ENCODE data around the gene NUTM2B. TPM values are rescaled to one million over a fixed set of nuclear protein-coding genes. Genes with fewer than 3 reads are reported as not detected.
A peak's percentile ranks its signal among the peaks of the same experiment; 100 is the strongest.
"Not testable (repeated sequence)": the region's sequence is repeated elsewhere in the genome, so short reads cannot be mapped to it uniquely, and the experiment has no call there.

NUTM2B gene
- total and polyA plus RNA-seq, 10 of the 15 experiments (the other 5 are each of a cell fraction or from before 2014, with no cell fraction given): 0.06 to 0.28 (median 0.13) TPM; not detected in 6

DNA sequence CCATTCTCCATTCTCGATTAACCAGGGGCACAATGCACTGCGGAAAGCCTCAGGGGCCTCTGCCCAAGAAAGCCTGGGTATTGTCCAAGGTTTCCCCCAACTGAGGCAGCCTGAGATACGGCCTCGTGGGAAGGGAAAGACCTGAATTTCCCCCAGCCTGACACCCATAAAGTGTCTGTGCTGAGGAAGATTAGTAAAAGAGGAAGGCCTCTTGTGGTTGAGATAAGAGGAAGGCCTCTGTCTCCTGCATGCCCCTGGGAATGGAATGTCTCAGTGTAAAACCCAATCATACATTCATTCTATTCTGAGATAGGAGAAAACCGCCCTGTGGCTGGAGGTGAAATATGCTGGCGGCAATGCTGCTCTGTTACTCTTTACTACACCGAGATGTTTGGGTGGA, 41.8 kb downstream of the NUTM2B start:
- POLR2A ChIA-PET; H4K20me1 ChIP-seq (ENCODE audit: control insufficient read depth, insufficient read depth); H3K4me2 ChIP-seq (ENCODE audit: control insufficient read depth, insufficient read depth); H3K27ac ChIP-seq (ENCODE audit: control insufficient read depth, insufficient read depth); H3K27me3 ChIP-seq (replicated peaks in 1 of 2; ENCODE audit: control insufficient read depth in 2 of 2, insufficient read depth in 2 of 2, low read length in 1 of 2); in situ Hi-C loops (cut with MboI); H3K9ac ChIP-seq (ENCODE audit: control insufficient read depth, insufficient read depth, low read length); H3K36me3 ChIP-seq (ENCODE audit: control insufficient read depth in 2 of 2, insufficient read depth in 2 of 2, low read length in 1 of 2); FAIRE-seq; H2AFZ ChIP-seq (ENCODE audit: control insufficient read depth, low read depth, low read length); RAD21 ChIA-PET (ENCODE audit: unreplicated experiment); ATAC-seq; CTCF ChIA-PET; BruUV-seq (replicated peaks); intact Hi-C loops (cut with micrococcal nuclease; ENCODE audit: unreplicated experiment); H3K79me2 ChIP-seq (ENCODE audit: control insufficient read depth, insufficient read depth, low read length); SMC1A ChIA-PET (ENCODE audit: uncharacterized antibody, unreplicated experiment); H3K4me1 ChIP-seq (ENCODE audit: control insufficient read depth, insufficient read depth, low read length); H3K4me3 ChIP-seq; H3K9me3 ChIP-seq (replicated peaks; ENCODE audit: control insufficient read depth, insufficient read depth, low read length): not testable (repeated sequence)
- WGBS (ENCODE audit: insufficient coverage, insufficient replicate concordance, low lambda C conversion rate, missing lambda C conversion rate): 50% methylated on average over 2 of the region's 7 CpGs
- TF ChIP-seq MEF2B (IDR thresholded peaks at IDR 0.05; ENCODE audit: partially characterized antibody, poor library complexity, severe bottlenecking): peak; percentile 24
- DNase-seq (ENCODE audit: low read depth, low spot score): peak; percentile 0

DNA sequence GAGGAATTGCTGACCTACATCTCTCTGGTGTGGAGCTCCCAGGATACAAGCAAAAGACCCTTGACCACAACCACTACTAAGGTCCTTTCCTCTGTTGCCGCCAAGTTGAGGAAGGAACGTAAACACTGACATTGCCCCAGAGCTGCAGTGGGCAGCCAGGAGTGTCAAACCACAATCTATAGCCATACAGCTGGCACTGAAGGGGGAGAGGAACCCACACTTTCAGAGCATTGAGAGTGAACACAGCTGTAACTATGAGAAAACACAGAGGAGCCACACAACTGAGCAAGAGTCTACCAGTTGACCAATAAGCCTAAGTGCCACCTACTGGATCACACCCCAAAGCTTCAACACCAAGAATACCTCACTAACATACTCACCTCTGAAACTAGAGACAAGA, 45.5 kb downstream of the NUTM2B start:
- H3K9ac ChIP-seq (ENCODE audit: control insufficient read depth, insufficient read depth, low read length); H3K27ac ChIP-seq (ENCODE audit: control insufficient read depth, insufficient read depth); CTCF ChIA-PET; FAIRE-seq; BruUV-seq (replicated peaks); intact Hi-C loops (cut with micrococcal nuclease; ENCODE audit: unreplicated experiment); ATAC-seq; H3K4me3 ChIP-seq; H3K79me2 ChIP-seq (ENCODE audit: control insufficient read depth, insufficient read depth, low read length); H3K4me2 ChIP-seq (ENCODE audit: control insufficient read depth, insufficient read depth); H3K36me3 ChIP-seq (ENCODE audit: control insufficient read depth in 2 of 2, insufficient read depth in 2 of 2, low read length in 1 of 2); SMC1A ChIA-PET (ENCODE audit: uncharacterized antibody, unreplicated experiment); H4K20me1 ChIP-seq (ENCODE audit: control insufficient read depth, insufficient read depth); H3K27me3 ChIP-seq (replicated peaks in 1 of 2; ENCODE audit: control insufficient read depth in 2 of 2, insufficient read depth in 2 of 2, low read length in 1 of 2); POLR2A ChIA-PET; H3K9me3 ChIP-seq (replicated peaks; ENCODE audit: control insufficient read depth, insufficient read depth, low read length); in situ Hi-C loops (cut with MboI); H3K4me1 ChIP-seq (ENCODE audit: control insufficient read depth, insufficient read depth, low read length); RAD21 ChIA-PET (ENCODE audit: unreplicated experiment); H2AFZ ChIP-seq (ENCODE audit: control insufficient read depth, low read depth, low read length): not testable (repeated sequence)
- WGBS (ENCODE audit: insufficient coverage, insufficient replicate concordance, low lambda C conversion rate, missing lambda C conversion rate): 88% methylated on average over 2 of the region's 2 CpGs
- DNase-seq (ENCODE audit: low read depth, low spot score): peak; percentile 0

DNA sequence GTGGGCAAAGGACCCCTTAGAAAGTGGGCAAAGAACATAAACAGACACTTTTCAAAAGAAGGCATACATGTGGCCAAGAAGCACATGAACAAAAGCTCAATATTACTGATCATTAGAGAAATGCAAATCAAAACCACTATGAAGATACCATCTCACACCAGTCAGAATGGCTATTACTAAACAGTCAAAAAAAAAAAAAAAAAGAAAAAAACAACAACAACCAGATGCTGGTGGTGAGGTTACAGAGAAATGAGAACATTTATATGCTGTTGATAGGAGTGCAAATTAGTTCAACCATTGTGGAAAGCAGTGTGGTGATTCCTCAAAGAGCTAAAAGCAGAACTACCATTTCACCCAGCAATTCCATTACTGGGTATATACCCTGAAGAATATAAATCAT, 50.6 kb downstream of the NUTM2B start:
- CTCF ChIA-PET; H3K36me3 ChIP-seq (ENCODE audit: control insufficient read depth in 2 of 2, insufficient read depth in 2 of 2, low read length in 1 of 2); H3K79me2 ChIP-seq (ENCODE audit: control insufficient read depth, insufficient read depth, low read length); H2AFZ ChIP-seq (ENCODE audit: control insufficient read depth, low read depth, low read length); H3K4me3 ChIP-seq; POLR2A ChIA-PET; H3K4me1 ChIP-seq (ENCODE audit: control insufficient read depth, insufficient read depth, low read length); intact Hi-C loops (cut with micrococcal nuclease; ENCODE audit: unreplicated experiment); H3K4me2 ChIP-seq (ENCODE audit: control insufficient read depth, insufficient read depth); FAIRE-seq; in situ Hi-C loops (cut with MboI); BruUV-seq (replicated peaks); SMC1A ChIA-PET (ENCODE audit: uncharacterized antibody, unreplicated experiment); H3K9me3 ChIP-seq (replicated peaks; ENCODE audit: control insufficient read depth, insufficient read depth, low read length); RAD21 ChIA-PET (ENCODE audit: unreplicated experiment); H3K9ac ChIP-seq (ENCODE audit: control insufficient read depth, insufficient read depth, low read length); H4K20me1 ChIP-seq (ENCODE audit: control insufficient read depth, insufficient read depth); H3K27me3 ChIP-seq (replicated peaks in 1 of 2; ENCODE audit: control insufficient read depth in 2 of 2, insufficient read depth in 2 of 2, low read length in 1 of 2); H3K27ac ChIP-seq (ENCODE audit: control insufficient read depth, insufficient read depth): not testable (repeated sequence)
- peak; percentile 45 for ATAC-seq
- TF ChIP-seq ZNF384 (IDR thresholded peaks at IDR 0.05; ENCODE audit: borderline replicate concordance, low read depth, low read length): 0 out of 2 replicates have a peak, but pooled peaks have one; percentile 17
- peak; percentile 0 for DNase-seq (ENCODE audit: low read depth, low spot score)

DNA sequence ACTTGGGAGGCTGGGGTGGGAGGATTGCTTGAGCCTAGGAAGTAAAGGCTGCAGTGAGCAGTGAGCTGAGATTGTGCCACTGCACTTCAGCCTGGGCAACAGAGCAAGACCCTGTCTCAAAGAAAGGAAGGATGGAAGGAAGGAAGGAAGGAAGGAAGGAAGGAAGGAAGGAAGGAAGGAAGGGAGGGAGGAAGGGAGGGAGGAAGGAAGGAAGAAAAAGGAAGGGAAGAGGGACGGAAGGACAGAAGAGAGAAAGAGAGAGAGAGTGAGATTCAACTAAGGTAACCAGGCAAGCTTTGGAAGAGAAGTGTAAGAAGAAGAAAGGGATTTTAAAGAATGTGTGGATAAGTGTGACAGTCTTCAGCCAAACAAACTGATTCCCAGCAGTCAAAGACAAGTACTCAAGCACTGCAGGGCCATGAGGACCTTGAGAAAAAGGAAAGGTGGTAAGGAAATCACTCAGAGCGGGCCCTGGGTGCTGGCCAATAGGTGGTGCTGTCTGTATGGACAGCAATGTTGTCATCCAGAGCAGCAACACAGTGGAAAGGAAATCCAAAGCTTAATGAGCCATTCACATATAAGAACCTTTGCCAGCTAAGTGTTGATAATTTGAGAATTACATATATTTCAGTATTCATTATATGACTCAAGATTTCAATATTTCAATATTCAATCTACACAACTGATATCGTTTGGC, 55.4 kb downstream of the NUTM2B start:
- in situ Hi-C loops (cut with MboI); RAD21 ChIA-PET (ENCODE audit: unreplicated experiment); H3K9me3 ChIP-seq (replicated peaks; ENCODE audit: control insufficient read depth, insufficient read depth, low read length); FAIRE-seq; SMC1A ChIA-PET (ENCODE audit: uncharacterized antibody, unreplicated experiment); H3K9ac ChIP-seq (ENCODE audit: control insufficient read depth, insufficient read depth, low read length); H3K27me3 ChIP-seq (replicated peaks in 1 of 2; ENCODE audit: control insufficient read depth in 2 of 2, insufficient read depth in 2 of 2, low read length in 1 of 2); H3K27ac ChIP-seq (ENCODE audit: control insufficient read depth, insufficient read depth); CTCF ChIA-PET; H3K4me3 ChIP-seq; H2AFZ ChIP-seq (ENCODE audit: control insufficient read depth, low read depth, low read length); H3K79me2 ChIP-seq (ENCODE audit: control insufficient read depth, insufficient read depth, low read length); H3K4me1 ChIP-seq (ENCODE audit: control insufficient read depth, insufficient read depth, low read length); H4K20me1 ChIP-seq (ENCODE audit: control insufficient read depth, insufficient read depth); H3K4me2 ChIP-seq (ENCODE audit: control insufficient read depth, insufficient read depth); POLR2A ChIA-PET; DNase-seq (ENCODE audit: low read depth, low spot score); BruUV-seq (replicated peaks); intact Hi-C loops (cut with micrococcal nuclease; ENCODE audit: unreplicated experiment); H3K36me3 ChIP-seq (ENCODE audit: control insufficient read depth in 2 of 2, insufficient read depth in 2 of 2, low read length in 1 of 2): not testable (repeated sequence)
- WGBS (ENCODE audit: insufficient coverage, insufficient replicate concordance, low lambda C conversion rate, missing lambda C conversion rate): 66% methylated on average over 3 of the region's 3 CpGs
- ATAC-seq: peak; percentile 48; the same call in 1 of the 3 replicates

Measured in GM12878 (cell line).